GM19395 (cell line): ENCODE results near the gene TRIM25.

Experiments used
- ATAC-seq: cut with Tn5 transposase; IDR thresholded peaks from one replicate; pipeline ENCODE4 v1.9.1; 2021; ENCODE audit warnings: mild to moderate bottlenecking, moderate library complexity; ENCODE audit not compliant: unreplicated experiment

The TRIM25 gene

DNA sequence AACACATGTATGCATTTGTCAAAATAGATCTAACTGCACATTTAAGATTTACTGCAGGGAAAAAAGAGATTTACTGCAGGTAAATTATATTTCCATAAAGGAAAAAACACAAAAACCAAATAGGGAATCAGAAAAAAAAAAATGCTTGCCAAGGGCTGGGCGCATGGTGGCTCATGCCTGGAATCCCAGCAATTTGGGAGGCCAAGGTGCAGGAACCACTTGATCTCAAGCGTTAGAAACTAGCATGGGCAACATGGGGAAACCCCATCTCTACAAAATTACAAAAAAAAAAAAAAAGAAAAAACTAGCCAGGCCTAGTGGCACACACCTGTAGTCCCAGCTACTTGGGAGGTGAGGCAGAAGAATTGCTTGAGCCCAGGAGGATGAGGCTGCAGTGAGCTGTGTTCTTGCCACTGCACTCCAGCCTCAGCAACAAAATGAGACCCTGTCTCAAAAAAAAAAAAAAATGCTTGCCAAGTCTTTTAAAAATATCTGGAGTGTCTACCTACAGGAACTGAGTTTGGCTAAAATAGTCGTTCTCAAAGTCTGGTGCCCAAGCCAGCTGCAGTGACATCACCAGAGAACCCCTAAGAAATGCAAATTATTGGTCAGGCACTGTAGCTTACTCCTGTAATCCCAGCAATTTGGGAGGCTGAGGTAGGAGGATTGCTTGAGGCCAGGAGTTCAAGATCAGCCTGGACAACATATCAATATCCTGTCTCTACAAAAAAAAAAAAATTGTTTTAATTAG lies 17.5 kb downstream of the TRIM25 start:
- no peak for ATAC-seq

- no peak for ATAC-seq
Measured at GRCh38 chr17:56894859-56895455, 18.9 kb downstream of the TRIM25 start.

GRCh38 chr17:56893503-56893902 lies 20.3 kb downstream of the TRIM25 start:
- ATAC-seq = no peak

DNA sequence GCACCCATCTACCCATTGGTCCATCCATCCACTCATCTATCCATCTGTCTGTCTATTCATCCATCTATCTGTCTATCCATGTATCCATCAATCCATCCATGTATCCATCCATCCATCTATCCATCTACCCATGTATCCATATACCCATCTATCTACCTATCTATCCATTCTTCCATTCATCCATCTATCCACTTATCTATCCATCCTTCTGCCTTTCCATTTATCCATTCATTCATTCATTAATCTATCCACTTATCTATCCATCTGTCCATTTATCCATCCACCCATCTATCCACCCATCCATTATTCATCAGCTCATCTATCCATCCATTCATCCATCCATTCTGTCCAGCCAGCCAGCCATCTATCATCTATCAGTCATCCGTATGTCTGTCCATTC lies 21.5 kb downstream of the TRIM25 start:
- ATAC-seq = no peak

GRCh38 chr17:56891751-56892150 lies 22.1 kb downstream of the TRIM25 start:
- ATAC-seq = no peak

DNA sequence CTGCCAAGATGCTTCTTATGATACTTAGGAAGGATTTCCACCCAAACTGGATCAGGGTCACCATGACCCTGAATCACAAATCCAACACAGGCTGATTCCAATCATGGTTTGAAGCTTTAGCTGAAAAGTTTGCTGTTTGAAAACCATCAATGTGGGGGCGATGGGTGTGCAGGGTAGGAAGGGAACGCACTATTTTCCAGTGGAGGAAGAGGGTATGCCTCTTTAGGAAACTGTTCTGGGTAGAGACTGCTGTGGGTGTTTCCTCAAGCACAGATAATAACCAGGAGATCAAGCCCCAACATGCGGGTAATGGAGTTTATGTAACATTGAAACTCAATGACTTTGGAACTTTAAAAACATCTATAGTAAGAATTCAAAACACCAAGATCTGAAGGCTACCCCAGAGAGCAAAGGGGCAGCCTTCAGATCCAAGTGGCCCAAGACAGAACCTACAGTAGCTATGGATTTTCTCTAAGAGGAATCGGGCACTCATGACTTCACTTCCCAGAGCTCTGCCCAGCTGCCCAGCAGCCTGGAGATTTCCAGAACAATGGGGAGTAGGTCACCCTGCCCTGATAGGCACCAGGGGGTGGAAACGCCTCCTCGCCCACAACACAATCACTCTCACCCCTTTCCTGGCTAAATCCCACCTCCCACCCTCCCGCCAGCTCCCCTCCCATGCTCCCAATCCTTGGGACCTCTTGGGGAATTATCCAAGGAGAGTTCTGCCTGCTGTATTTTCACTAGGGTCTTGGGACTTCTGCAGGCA lies 22.8 kb downstream of the TRIM25 start:
- no peak for ATAC-seq

DNA sequence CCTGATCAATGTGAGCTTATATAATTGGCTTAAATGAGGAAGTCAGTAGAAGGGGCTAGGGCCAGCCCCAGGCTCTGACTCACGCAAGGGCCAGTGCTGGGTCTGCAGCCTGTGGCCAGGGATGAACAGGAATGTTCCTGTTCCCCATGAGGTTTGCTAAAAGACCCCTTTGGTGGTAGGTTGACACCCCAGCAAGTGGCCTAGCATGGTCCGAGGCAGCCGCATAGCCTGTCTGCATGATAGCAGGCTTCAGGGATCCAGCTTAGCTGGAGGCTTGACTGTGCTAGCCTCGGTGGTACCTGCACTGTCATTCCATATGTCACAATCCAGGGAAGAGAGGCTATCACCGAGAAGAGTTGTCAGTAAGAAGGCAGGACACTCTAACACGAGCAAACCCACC lies 23.5 kb downstream of the TRIM25 start:
- no peak for ATAC-seq

DNA sequence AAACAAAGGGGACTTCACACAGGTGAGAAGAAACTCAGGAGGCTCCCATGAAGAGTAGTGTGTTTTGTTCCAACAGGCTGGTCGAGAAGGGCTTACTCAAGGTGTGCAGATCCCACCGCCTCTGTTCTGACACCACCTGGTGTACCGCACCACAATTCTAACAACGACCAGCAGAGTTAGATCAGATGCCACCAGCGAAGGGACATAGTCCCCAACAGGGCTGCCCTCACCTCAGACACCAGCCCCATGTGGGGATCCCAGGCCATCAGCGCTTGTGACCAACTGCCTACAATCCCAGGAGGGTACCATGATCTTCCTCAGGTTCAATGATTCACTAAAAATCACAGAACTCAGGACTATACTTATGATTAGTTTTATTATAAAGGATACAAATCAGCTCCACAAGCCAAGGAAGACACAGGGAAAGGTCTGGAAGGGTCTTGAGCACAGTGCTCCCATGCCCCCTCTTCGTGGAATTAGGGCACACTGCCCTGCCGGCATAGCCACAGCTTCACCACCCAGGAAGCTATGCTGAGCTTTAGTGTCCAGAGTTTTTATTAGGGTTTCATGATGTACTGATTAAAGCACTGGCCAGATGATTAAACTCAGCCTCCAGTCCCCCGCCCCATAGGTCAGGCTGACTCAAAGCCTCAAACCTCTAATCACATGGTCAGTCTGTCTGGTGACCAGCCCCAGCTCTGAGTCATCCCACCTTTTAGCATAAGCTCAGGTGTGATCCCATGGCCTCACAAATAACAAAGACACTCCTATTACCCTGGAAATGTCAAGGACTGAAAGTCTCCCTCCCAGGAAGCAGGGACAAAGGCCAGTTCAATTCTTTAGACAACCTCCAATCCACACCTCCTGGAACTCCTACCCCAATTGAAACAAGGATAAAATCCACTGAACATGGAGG lies 26.0 kb downstream of the TRIM25 start:
- ATAC-seq = no peak

DNA sequence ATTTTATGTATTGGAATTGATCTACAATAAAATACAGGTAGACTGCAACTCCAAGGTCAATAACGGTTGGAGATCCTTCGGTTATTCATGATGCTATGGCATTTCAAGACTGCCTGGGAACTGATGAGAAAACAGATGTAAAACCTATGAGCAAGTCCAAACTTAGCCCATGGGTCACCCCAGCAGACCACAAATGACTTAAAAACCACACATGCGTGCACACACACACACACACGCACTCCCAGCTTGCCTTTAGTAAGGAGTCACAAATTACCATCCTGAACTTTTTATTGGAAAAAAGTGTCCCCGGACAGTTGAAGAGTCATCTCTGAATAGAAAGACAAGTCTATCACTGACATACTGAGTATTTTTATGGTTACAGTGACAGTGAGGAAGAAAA lies 26.7 kb downstream of the TRIM25 start:
- ATAC-seq = no peak

GRCh38 chr17:56886288-56886731 lies 27.5 kb downstream of the TRIM25 start:
- no peak for ATAC-seq

DNA sequence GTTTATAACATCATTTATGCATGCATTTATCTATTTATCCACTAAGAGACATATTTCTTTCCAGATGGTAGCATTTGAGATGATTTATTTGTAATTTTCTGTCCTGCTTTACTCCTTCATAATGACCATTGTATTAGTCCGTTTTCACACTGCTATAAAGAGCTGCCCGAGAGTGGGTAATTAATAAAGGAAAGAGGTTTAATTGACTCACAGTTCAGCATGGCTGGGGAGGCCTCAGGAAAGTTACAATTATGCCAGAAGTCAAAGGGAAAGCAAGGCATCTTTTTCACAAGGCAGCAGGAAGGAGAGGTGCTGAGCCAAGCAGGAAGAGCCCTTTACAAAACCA lies 28.6 kb downstream of the TRIM25 start:
- ATAC-seq = no peak

- ATAC-seq = no peak
Measured at GRCh38 chr17:56884483-56885311, 29.2 kb downstream of the TRIM25 start.

DNA sequence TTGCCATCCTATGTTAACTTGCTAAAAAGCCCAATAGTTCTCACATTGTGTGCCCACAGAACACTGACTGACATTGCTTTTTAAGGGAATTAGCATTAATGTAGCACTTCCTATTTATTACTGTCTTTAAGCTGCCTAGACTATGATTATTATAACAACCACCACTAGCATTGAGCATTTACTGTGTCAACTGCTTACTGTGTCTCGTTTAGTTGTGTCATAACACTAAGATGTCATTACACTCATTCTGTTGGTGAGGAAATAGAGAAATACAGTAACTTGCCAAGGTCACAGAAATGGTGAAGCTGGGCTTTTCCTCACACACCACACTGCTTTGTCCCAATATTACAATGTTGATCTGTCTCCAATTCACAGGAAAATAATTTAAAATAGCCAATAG lies 30.2 kb downstream of the TRIM25 start:
- ATAC-seq = no peak

- ATAC-seq = no peak
Measured at GRCh38 chr17:56881685-56882295, 32.1 kb downstream of the TRIM25 start.

DNA sequence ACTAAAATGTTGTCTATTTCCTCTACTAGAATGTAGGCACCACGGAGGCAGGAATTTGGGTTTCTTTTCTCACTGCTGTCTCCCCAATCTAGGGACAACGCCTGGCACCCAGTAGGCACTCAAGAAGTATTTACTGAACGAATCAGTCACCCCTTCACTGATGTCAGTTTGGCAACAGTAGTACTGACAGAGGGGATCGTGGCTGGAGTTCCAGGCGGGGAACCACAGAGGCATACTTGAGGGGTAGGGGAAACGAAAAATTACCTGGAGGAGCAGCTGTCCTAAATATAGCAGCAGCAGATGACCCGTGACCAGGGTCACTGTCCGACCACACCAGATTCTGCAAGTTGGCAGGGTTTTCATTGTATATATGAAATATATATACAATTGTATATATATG lies 33.3 kb downstream of the TRIM25 start:
- ATAC-seq = no peak

GRCh38 chr17:56880133-56880532 lies 33.7 kb downstream of the TRIM25 start:
- no peak for ATAC-seq

GRCh38 chr17:56879280-56879679 lies 34.6 kb downstream of the TRIM25 start:
- ATAC-seq = no peak

DNA sequence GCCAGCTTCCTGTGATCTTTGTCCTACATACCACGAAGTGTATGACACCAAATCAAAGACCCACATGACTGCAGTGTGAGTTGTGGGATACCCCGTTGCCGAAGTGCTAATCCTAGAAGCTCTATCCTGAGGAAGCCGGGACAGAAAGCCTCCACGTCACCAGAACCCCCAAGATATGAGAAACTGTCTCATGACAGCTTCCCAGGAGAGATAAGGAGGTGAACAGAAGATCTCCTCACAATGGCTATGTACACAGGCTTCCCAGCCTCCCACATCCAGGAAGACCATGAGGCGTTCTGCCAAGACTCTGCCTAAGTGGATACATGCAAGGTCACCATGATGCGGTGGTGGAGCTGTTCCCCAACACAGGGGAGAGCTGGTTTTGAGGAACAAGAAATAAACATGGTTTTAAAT lies 37.1 kb downstream of the TRIM25 start:
- ATAC-seq = no peak

- ATAC-seq = peak; percentile 59
Measured at GRCh38 chr17:56870081-56870651, 43.7 kb downstream of the TRIM25 start.
